Measurements from ENCODE around the gene NOMO2.
"Not testable (repeated sequence)": the region's sequence is repeated elsewhere in the genome, so short reads cannot be mapped to it uniquely, and the experiment has no call there.

GRCh38 chr16:18385285-18385684 lies 176.6 kb downstream of the NOMO2 start:
- TF ChIP-seq POLR2A, POLR2AphosphoS5 (IDR thresholded peaks at IDR 0.05; ENCODE audit: low read depth, low read length): not testable (repeated sequence)
